CD14-positive monocyte (primary cell): ENCODE data around the gene ATF7IP2. TPM values are rescaled to one million over a fixed set of nuclear protein-coding genes. Genes with fewer than 3 reads are reported as not detected.

Experiments used
- DNase-seq, 3 donors: peaks; one replicate each; pipeline ENCODE4 v3.0.0-alpha.2; 2011 to 2022
- H2AFZ ChIP-seq: 2 replicates; pipeline ENCODE4 v1.6.0; 2012; ENCODE audit warnings: mild to moderate bottlenecking, low read depth, low read length, inconsistent platforms; ENCODE audit not compliant: insufficient read depth, poor library complexity, severe bottlenecking
- H3K27ac ChIP-seq, 2 donors: 1 replicate in 1 of 2; 2 replicates in 1 of 2; pipeline ENCODE4 v1.5.1; 2012 to 2013; ENCODE audit warnings: low read length in 2 of 2, control low read depth in 1 of 2, inconsistent platforms in 1 of 2, low read depth in 1 of 2, mild to moderate bottlenecking in 1 of 2
- H3K27me3 ChIP-seq, 2 donors: one replicate each; pipeline versions ENCODE4 v1.6.0 to v1.6.1; 2011 to 2013; ENCODE audit warnings: low read length in 2 of 2; ENCODE audit not compliant: control insufficient read depth in 2 of 2, insufficient read depth in 2 of 2
- H3K36me3 ChIP-seq, 2 donors: replicated peaks in 1 of 2; 1 replicate in 1 of 2; 2 replicates in 1 of 2; pipeline versions ENCODE4 v1.5.1 to v1.6.1; 2012 to 2013; ENCODE audit warnings: low read length in 2 of 2, control low read depth in 1 of 2, inconsistent platforms in 1 of 2, mild to moderate bottlenecking in 1 of 2; ENCODE audit not compliant: insufficient read depth in 2 of 2, control insufficient read depth in 1 of 2
- H3K4me1 ChIP-seq, 2 donors: 1 replicate in 1 of 2; 2 replicates in 1 of 2; pipeline versions ENCODE4 v1.5.1 to v1.6.1; 2012 to 2013; ENCODE audit warnings: low read length in 2 of 2, control low read depth in 1 of 2, inconsistent platforms in 1 of 2, mild to moderate bottlenecking in 1 of 2, moderate library complexity in 1 of 2; ENCODE audit not compliant: insufficient read depth in 2 of 2, control insufficient read depth in 1 of 2
- H3K4me2 ChIP-seq: replicated peaks from 2 replicates; pipeline ENCODE3; 2012; ENCODE audit warnings: low read length, moderate library complexity, mild to moderate bottlenecking; ENCODE audit not compliant: poor library complexity, severe bottlenecking; ENCODE audit errors: extremely low read depth
- H3K4me3 ChIP-seq, 3 experiments: fragments of 200-600 bp in 1 of 3; sonication (generic) in 1 of 3; replicated peaks in 1 of 3; 1 replicate in 2 of 3; 2 replicates in 1 of 3; pipeline ENCODE4 v1.5.1; 2011 to 2013; ENCODE audit warnings: low read length in 3 of 3, mild to moderate bottlenecking in 3 of 3, control low read depth in 2 of 3, low read depth in 2 of 3, inconsistent platforms in 1 of 3, moderate library complexity in 1 of 3
- H3K79me2 ChIP-seq: 2 replicates; pipeline ENCODE4 v1.6.0; 2012; ENCODE audit warnings: mild to moderate bottlenecking, control low read depth, inconsistent platforms, low read length, moderate library complexity; ENCODE audit not compliant: insufficient read depth
- H3K9ac ChIP-seq: 2 replicates; pipeline ENCODE4 v1.6.0; 2017; ENCODE audit warnings: low read length, mild to moderate bottlenecking; ENCODE audit not compliant: insufficient read depth, poor library complexity, severe bottlenecking
- H3K9me3 ChIP-seq, 2 donors: replicated peaks in 1 of 2; 1 replicate in 1 of 2; 2 replicates in 1 of 2; pipeline versions ENCODE4 v1.5.1 to v1.6.1; 2012 to 2013; ENCODE audit warnings: low read length in 2 of 2, control low read depth in 1 of 2; ENCODE audit not compliant: control insufficient read depth in 1 of 2, insufficient read depth in 1 of 2
- H4K20me1 ChIP-seq: 2 replicates; pipeline ENCODE4 v1.6.0; 2012; ENCODE audit warnings: mild to moderate bottlenecking, low read length, control low read depth, moderate library complexity; ENCODE audit not compliant: insufficient read depth
- H3K27ac Mint-ChIP-seq, 7 donors: one replicate each; pipeline ENCODE4 v1.8.0; 2020; ENCODE audit warnings: mild to moderate bottlenecking in 7 of 7, mixed read lengths in 7 of 7, moderate library complexity in 6 of 7, inconsistent platforms in 2 of 7
- H3K27me3 Mint-ChIP-seq, 3 donors: one replicate each; pipeline ENCODE4 v1.8.0; 2021 to 2022; ENCODE audit warnings: low read depth in 3 of 3, mild to moderate bottlenecking in 3 of 3, mixed read lengths in 3 of 3, moderate library complexity in 3 of 3, inconsistent platforms in 1 of 3
- H3K36me3 Mint-ChIP-seq, 2 donors: one replicate each; pipeline ENCODE4 v1.8.0; 2020; ENCODE audit warnings: mixed read lengths in 2 of 2, inconsistent platforms in 1 of 2, mild to moderate bottlenecking in 1 of 2
- H3K4me1 Mint-ChIP-seq: one replicate; pipeline ENCODE4 v1.8.0; 2020; ENCODE audit warnings: mild to moderate bottlenecking, mixed read lengths
- H3K4me3 Mint-ChIP-seq, 2 donors: one replicate each; pipeline ENCODE4 v1.8.0; 2020; ENCODE audit warnings: mild to moderate bottlenecking in 2 of 2, mixed read lengths in 2 of 2, moderate library complexity in 1 of 2
- H3K9me3 Mint-ChIP-seq, 7 donors: one replicate each; pipeline ENCODE4 v1.8.0; 2020 to 2022; ENCODE audit warnings: mixed read lengths in 7 of 7, mild to moderate bottlenecking in 6 of 7, moderate library complexity in 6 of 7, inconsistent platforms in 2 of 7
- CTCF ChIP-seq: fragments of 200-600 bp; IDR thresholded peaks from one replicate; pipeline ENCODE4 v1.8.0; 2022; ENCODE audit warnings: antibody characterized with exemption, mild to moderate bottlenecking
- WGBS: methylation state at CpG from one replicate; pipeline ENCODE4 v1.1.5; 2013; ENCODE audit warnings: missing lambda C conversion rate; ENCODE audit not compliant: insufficient coverage; 5-methylcytosine and 5-hydroxymethylcytosine counted together
- intact Hi-C, 2 donors: fragments of 100-400 bp; cut with micrococcal nuclease; formaldehyde crosslinking; loops; one replicate each; pipeline versions ENCODE4 v1.15.0 to v1.15.1; 2023
- polyA plus RNA-seq, 3 donors: library from polyadenylated mRNA; depleted of rRNA in 1 of 3; unstranded in 2 of 3; stranded (reverse) in 1 of 3; fragments of 300-500 nt in 2 of 3; fragments of >200 nt in 1 of 3; fragmentation: Illumina TruSeq in 2 of 3; gene quantifications; 1 replicate in 2 of 3; 2 replicates in 1 of 3; pipeline ENCODE4 v1.2.3, GENCODE V29; 2012 to 2021

The ATF7IP2 gene
- polyA plus RNA-seq, 3 donors, result 8.7 to 36.4 (median 11.9) TPM

- no peak overlapping the region for H3K4me3 ChIP-seq
- no peak for DNase-seq
- H4K20me1 ChIP-seq, result no peaks in the 10 kb centered on the region
- no peaks in the 10 kb centered on the region for H3K79me2 ChIP-seq
- no peaks in the 10 kb centered on the region for H3K4me1 Mint-ChIP-seq
- H3K27ac ChIP-seq, result no peak overlapping the region
- H3K9ac ChIP-seq, result no peak overlapping the region
- peaks cover 2 to 29% (median 17%) of the 10 kb centered on the region in 7 donors for H3K9me3 Mint-ChIP-seq
- no peaks in the 10 kb centered on the region for H3K36me3 ChIP-seq
- H3K27ac Mint-ChIP-seq, result no peak overlapping the region
- H3K4me1 ChIP-seq, result no peaks in the 10 kb centered on the region
- no peak overlapping the region for H3K4me3 Mint-ChIP-seq
- H3K4me2 ChIP-seq, result no peak overlapping the region
- H3K36me3 Mint-ChIP-seq, result no peaks in the 10 kb centered on the region
- intact Hi-C loops, result no loop called here
- no peak for TF ChIP-seq CTCF
- peaks cover 0 to 2% (median 1%) of the 10 kb centered on the region in 3 donors for H3K27me3 Mint-ChIP-seq
- WGBS, result no CpG with 5 or more reads among the region's 5 CpGs
- H3K27me3 ChIP-seq, result no peaks in the 10 kb centered on the region
- H2AFZ ChIP-seq, result no peak overlapping the region
- H3K9me3 ChIP-seq, result peaks cover 0 to 10% of the 10 kb centered on the region in 2 donors
These were observed 18.2 kb upstream of the ATF7IP2 start for GRCh38 chr16:10367616-10368188.

GRCh38 chr16:10368969-10369551 lies 16.8 kb upstream of the ATF7IP2 start:
- no peaks in the 10 kb centered on the region for H3K27me3 ChIP-seq
- peaks cover 0 to 2% (median 1%) of the 10 kb centered on the region in 3 donors for H3K27me3 Mint-ChIP-seq
- no peaks in the 10 kb centered on the region for H4K20me1 ChIP-seq
- no peak overlapping the region for H3K4me2 ChIP-seq
- H3K9me3 Mint-ChIP-seq, result peaks cover 2 to 35% (median 18%) of the 10 kb centered on the region in 7 donors
- no peak for DNase-seq
- H3K36me3 ChIP-seq, result no peaks in the 10 kb centered on the region
- 100% methylated on average over 2 of the region's 2 CpGs for WGBS
- no peak overlapping the region for H3K4me3 Mint-ChIP-seq
- no peak for TF ChIP-seq CTCF
- no peak overlapping the region for H2AFZ ChIP-seq
- H3K4me1 ChIP-seq, result no peaks in the 10 kb centered on the region
- intact Hi-C loops, result no loop called here
- H3K4me3 ChIP-seq, result no peak overlapping the region
- H3K36me3 Mint-ChIP-seq, result no peaks in the 10 kb centered on the region
- peak overlapping the region in 1 of 7 donors; percentile 49 for H3K27ac Mint-ChIP-seq
- H3K9ac ChIP-seq, result no peak overlapping the region
- no peak overlapping the region for H3K27ac ChIP-seq
- H3K79me2 ChIP-seq, result no peaks in the 10 kb centered on the region
- H3K4me1 Mint-ChIP-seq, result no peaks in the 10 kb centered on the region
- peaks cover 0 to 10% of the 10 kb centered on the region in 2 donors for H3K9me3 ChIP-seq
